HepG2 (cell line): ENCODE results near the gene FGFR1OP2. TPM values are rescaled to one million over a fixed set of nuclear protein-coding genes. Genes with fewer than 3 reads are reported as not detected.

Experiments used
- CBX1 ChIP-seq: IDR thresholded peaks from one replicate; pipeline ENCODE4 v1.6.1; 2016; ENCODE audit warnings: antibody characterized with exemption, low read depth
- ELF1 ChIP-seq: sonication (generic); formaldehyde crosslinking; IDR thresholded peaks from 2 replicates; pipeline ENCODE4 v1.4.0; 2020; ENCODE audit warnings: missing genetic modification reagents
- GABPB1 ChIP-seq: IDR thresholded peaks from 2 replicates; pipeline ENCODE4 v1.6.1; 2016; ENCODE audit warnings: mild to moderate bottlenecking, missing genetic modification reagents, moderate library complexity, missing compliant biosample characterization
- HMGXB4 ChIP-seq, 2 experiments: sonication (generic) in 1 of 2; formaldehyde crosslinking in 1 of 2; IDR thresholded peaks; 2 replicates each; pipeline versions ENCODE4 v1.4.0 to v1.6.1; 2018 to 2020; ENCODE audit warnings: missing genetic modification reagents in 2 of 2, borderline replicate concordance in 1 of 2, low read depth in 1 of 2, mild to moderate bottlenecking in 1 of 2, missing biosample characterization in 1 of 2
- JDP2 ChIP-seq: sonication (generic); formaldehyde crosslinking; IDR thresholded peaks from 2 replicates; pipeline ENCODE4 v1.8.1; 2022; ENCODE audit warnings: missing genetic modification reagents, borderline replicate concordance
- KDM4B ChIP-seq: sonication (generic); formaldehyde crosslinking; IDR thresholded peaks from 2 replicates; pipeline ENCODE4 v1.4.0; 2020; ENCODE audit warnings: missing genetic modification reagents
- MAFG ChIP-seq: sonication (generic); formaldehyde crosslinking; IDR thresholded peaks from 2 replicates; pipeline ENCODE4 v1.5.1; 2020; ENCODE audit warnings: mild to moderate bottlenecking, missing genetic modification reagents
- MBD4 ChIP-seq: IDR thresholded peaks from 2 replicates; pipeline ENCODE4 v1.6.1; 2012; ENCODE audit warnings: low read length, inconsistent platforms, borderline replicate concordance
- MYC ChIP-seq: sonication (generic); formaldehyde crosslinking; IDR thresholded peaks from 2 replicates; pipeline ENCODE4 v1.9.0; 2021; ENCODE audit warnings: missing genetic modification reagents, borderline replicate concordance
- PHF20 ChIP-seq: sonication (generic); formaldehyde crosslinking; IDR thresholded peaks from 2 replicates; pipeline ENCODE4 v1.5.0; 2020; ENCODE audit warnings: mild to moderate bottlenecking, missing genetic modification reagents
- POLR2AphosphoS2 ChIP-seq: IDR thresholded peaks from 2 replicates; pipeline ENCODE4 v1.6.1; 2011; ENCODE audit warnings: low read depth, low read length, improper control_type of control experiment
- SAP130 ChIP-seq: IDR thresholded peaks from 2 replicates; pipeline ENCODE4 v1.6.1; 2016; ENCODE audit warnings: low read depth
- ZBTB44 ChIP-seq: sonication (generic); formaldehyde crosslinking; IDR thresholded peaks from 2 replicates; pipeline ENCODE4 v1.4.0; 2020; ENCODE audit warnings: missing genetic modification reagents
- ZFP41 ChIP-seq: sonication (generic); formaldehyde crosslinking; IDR thresholded peaks from 2 replicates; pipeline ENCODE4 v1.4.0; 2020; ENCODE audit warnings: mild to moderate bottlenecking, missing genetic modification reagents, borderline replicate concordance
- ZNF337 ChIP-seq: sonication (generic); formaldehyde crosslinking; IDR thresholded peaks from 2 replicates; pipeline ENCODE4 v1.5.1; 2020; ENCODE audit warnings: missing genetic modification reagents, low read depth, mild to moderate bottlenecking, borderline replicate concordance
- ZNF468 ChIP-seq: sonication (generic); formaldehyde crosslinking; IDR thresholded peaks from 2 replicates; pipeline ENCODE4 v1.8.0; 2022; ENCODE audit warnings: mild to moderate bottlenecking, moderate library complexity, missing genetic modification reagents
- ZNF569 ChIP-seq: sonication (generic); formaldehyde crosslinking; IDR thresholded peaks from 2 replicates; pipeline ENCODE4 v1.5.0; 2020; ENCODE audit warnings: mild to moderate bottlenecking, missing genetic modification reagents, moderate library complexity, borderline replicate concordance
- ZNF709 ChIP-seq: sonication (generic); formaldehyde crosslinking; IDR thresholded peaks from 2 replicates; pipeline ENCODE4 v1.5.0; 2020; ENCODE audit warnings: mild to moderate bottlenecking, missing genetic modification reagents
- polyA plus RNA-seq, 8 experiments: library from polyadenylated mRNA; depleted of rRNA in 3 of 8; stranded (reverse) in 7 of 8; unstranded in 1 of 8; fragments of >200 nt; fragmentation: Illumina TruSeq in 4 of 8; extraction: Trizol in 4 of 8; gene quantifications; 2 replicates each; pipeline versions ENCODE4 v1.2.1 to v1.2.3, GENCODE V29; 2011 to 2016; ENCODE audit warnings: low read depth in 4 of 8, missing spikeins in 1 of 8, mixed read lengths in 1 of 8; ENCODE audit not compliant: insufficient read depth in 1 of 8
- total RNA-seq, 5 experiments: library from RNA; depleted of rRNA; stranded (reverse); fragments of >200 nt; fragmentation: Illumina TruSeq; extraction: Trizol; gene quantifications; 2 replicates each; pipeline ENCODE4 v1.2.3, GENCODE V29; 2016; ENCODE audit warnings: low read depth in 1 of 5
- TF ChIP-seq, protein P1 (sequence below): sonication (generic); formaldehyde crosslinking; IDR thresholded peaks from 2 replicates; pipeline ENCODE4 v1.5.0; 2020; ENCODE audit warnings: mild to moderate bottlenecking, missing genetic modification reagents
- TF ChIP-seq, protein P2 (sequence below): conservative IDR thresholded peaks from 2 replicates; pipeline ENCODE4 v1.6.1; 2018; ENCODE audit warnings: missing genetic modification reagents

Gene FGFR1OP2
- total and polyA plus RNA-seq, 2 of the 13 experiments (the other 11 are each of a cell fraction or from before 2014, with no cell fraction given), result 18.3 to 38.1 TPM

- TF ChIP-seq POLR2AphosphoS2 (no peak), SAP130 (CRISPR knock-in tag) (peak; percentile 73), MBD4 (no peak), GABPB1 (peak; percentile 74), ZNF468 (CRISPR knock-in tag) (no peak), ZNF569 (CRISPR knock-in tag) (peak; percentile 61; the same call in 1 of the 2 replicates), MAFG (CRISPR knock-in tag) (no peak), CBX1 (no peak), ELF1 (peak; percentile 81), ZNF337 (CRISPR knock-in tag) (0 out of 2 replicates have a peak, but pooled peaks have one; percentile 4), JDP2 (CRISPR knock-in tag) (no peak), ZBTB44 (CRISPR knock-in tag) (peak; percentile 46; the same call in 1 of the 2 replicates), KDM4B (CRISPR knock-in tag) (no peak), ZFP41 (CRISPR knock-in tag) (no peak; the same call in 1 of the 2 replicates), ZNF709 (CRISPR knock-in tag) (peak; percentile 81; the same call in 1 of the 2 replicates), HMGXB4 (CRISPR knock-in tag; IDR thresholded peaks at IDR 0.05; ENCODE audit: borderline replicate concordance in 1 of 2, low read depth in 1 of 2) (peak in 1 of 2 experiments; percentile 85; a peak in 3 of 4 replicates), PHF20 (peak; percentile 57; the same call in 1 of the 2 replicates), MYC (CRISPR knock-in tag) (peak; percentile 59)
- TF ChIP-seq, protein P1, sequence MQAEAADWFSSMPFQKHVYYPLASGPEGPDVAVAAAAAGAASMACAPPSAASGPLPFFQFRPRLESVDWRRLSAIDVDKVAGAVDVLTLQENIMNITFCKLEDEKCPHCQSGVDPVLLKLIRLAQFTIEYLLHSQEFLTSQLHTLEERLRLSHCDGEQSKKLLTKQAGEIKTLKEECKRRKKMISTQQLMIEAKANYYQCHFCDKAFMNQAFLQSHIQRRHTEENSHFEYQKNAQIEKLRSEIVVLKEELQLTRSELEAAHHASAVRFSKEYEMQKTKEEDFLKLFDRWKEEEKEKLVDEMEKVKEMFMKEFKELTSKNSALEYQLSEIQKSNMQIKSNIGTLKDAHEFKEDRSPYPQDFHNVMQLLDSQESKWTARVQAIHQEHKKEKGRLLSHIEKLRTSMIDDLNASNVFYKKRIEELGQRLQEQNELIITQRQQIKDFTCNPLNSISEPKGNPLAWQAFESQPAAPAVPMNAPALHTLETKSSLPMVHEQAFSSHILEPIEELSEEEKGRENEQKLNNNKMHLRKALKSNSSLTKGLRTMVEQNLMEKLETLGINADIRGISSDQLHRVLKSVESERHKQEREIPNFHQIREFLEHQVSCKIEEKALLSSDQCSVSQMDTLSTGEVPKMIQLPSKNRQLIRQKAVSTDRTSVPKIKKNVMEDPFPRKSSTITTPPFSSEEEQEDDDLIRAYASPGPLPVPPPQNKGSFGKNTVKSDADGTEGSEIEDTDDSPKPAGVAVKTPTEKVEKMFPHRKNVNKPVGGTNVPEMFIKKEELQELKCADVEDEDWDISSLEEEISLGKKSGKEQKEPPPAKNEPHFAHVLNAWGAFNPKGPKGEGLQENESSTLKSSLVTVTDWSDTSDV (CRISPR knock-in tag), result 0 out of 2 replicates have a peak, but pooled peaks have one; percentile 52
- TF ChIP-seq, protein P2, sequence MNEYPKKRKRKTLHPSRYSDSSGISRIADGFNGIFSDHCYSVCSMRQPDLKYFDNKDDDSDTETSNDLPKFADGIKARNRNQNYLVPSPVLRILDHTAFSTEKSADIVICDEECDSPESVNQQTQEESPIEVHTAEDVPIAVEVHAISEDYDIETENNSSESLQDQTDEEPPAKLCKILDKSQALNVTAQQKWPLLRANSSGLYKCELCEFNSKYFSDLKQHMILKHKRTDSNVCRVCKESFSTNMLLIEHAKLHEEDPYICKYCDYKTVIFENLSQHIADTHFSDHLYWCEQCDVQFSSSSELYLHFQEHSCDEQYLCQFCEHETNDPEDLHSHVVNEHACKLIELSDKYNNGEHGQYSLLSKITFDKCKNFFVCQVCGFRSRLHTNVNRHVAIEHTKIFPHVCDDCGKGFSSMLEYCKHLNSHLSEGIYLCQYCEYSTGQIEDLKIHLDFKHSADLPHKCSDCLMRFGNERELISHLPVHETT (CRISPR knock-in tag), result peak; percentile 84
Observed at GRCh38 chr12:26937863-26938700, at the start of gene FGFR1OP2, which contains the start of gene INTS13 (continued).
